GM19467 (cell line): ENCODE data around the gene STK33.

ENCODE experiments used
- ATAC-seq: cut with Tn5 transposase; IDR thresholded peaks from one replicate; pipeline ENCODE4 v1.9.1; 2021; ENCODE audit warnings: mild to moderate bottlenecking, moderate library complexity; ENCODE audit not compliant: unreplicated experiment

Gene STK33

GRCh38 chr11:8593935-8594909 lies at the start of gene STK33:
STK33 (minus strand) TSS chr11:8594228; CDS start chr11:8474905, 119,323 bp downstream.
- peak; percentile 93 for ATAC-seq

GRCh38 chr11:8642196-8642841 lies 48.3 kb upstream of the STK33 start:
- no peak for ATAC-seq

- ATAC-seq = no peak
Measured at GRCh38 chr11:8641332-8641731, 47.3 kb upstream of the STK33 start.

- ATAC-seq = no peak
Measured at GRCh38 chr11:8640267-8640906, 46.4 kb upstream of the STK33 start.

GRCh38 chr11:8639655-8640054 lies 45.6 kb upstream of the STK33 start:
- ATAC-seq = no peak

- ATAC-seq = no peak
Measured at GRCh38 chr11:8638300-8638699, 44.3 kb upstream of the STK33 start.

- no peak for ATAC-seq
Measured at GRCh38 chr11:8636127-8636526, 42.1 kb upstream of the STK33 start.

GRCh38 chr11:8634498-8634897 lies 40.5 kb upstream of the STK33 start:
- ATAC-seq = no peak

- no peak for ATAC-seq
Measured at GRCh38 chr11:8631395-8632118, 37.5 kb upstream of the STK33 start.

- no peak for ATAC-seq
Measured at GRCh38 chr11:8624698-8625097, 30.7 kb upstream of the STK33 start.

GRCh38 chr11:8621147-8621546 lies 27.1 kb upstream of the STK33 start:
- ATAC-seq = no peak

- no peak for ATAC-seq
Measured at GRCh38 chr11:8617063-8617462, 23.0 kb upstream of the STK33 start.

- no peak for ATAC-seq
Measured at GRCh38 chr11:8615291-8616032, 21.4 kb upstream of the STK33 start.

- no peak for ATAC-seq
Measured at GRCh38 chr11:8614497-8614896, 20.5 kb upstream of the STK33 start.

GRCh38 chr11:8613036-8613435 lies 19.0 kb upstream of the STK33 start:
- ATAC-seq = no peak

GRCh38 chr11:8612522-8612921 lies 18.5 kb upstream of the STK33 start:
- ATAC-seq = no peak

GRCh38 chr11:8610532-8611116 lies 16.6 kb upstream of the STK33 start:
- ATAC-seq = no peak

GRCh38 chr11:8608652-8609051 lies 14.6 kb upstream of the STK33 start:
- ATAC-seq = no peak

GRCh38 chr11:8605971-8606563 lies 12.0 kb upstream of the STK33 start:
- no peak for ATAC-seq
